ENCODE results near the gene SLC35B2. TPM values are rescaled to one million over a fixed set of nuclear protein-coding genes. Genes with fewer than 3 reads are reported as not detected.
A peak's percentile ranks its signal among the peaks of the same experiment; 100 is the strongest.

The SLC35B2 gene
- total RNA-seq, 1 donor from 2014 or later, result 23.8 TPM

DNA sequence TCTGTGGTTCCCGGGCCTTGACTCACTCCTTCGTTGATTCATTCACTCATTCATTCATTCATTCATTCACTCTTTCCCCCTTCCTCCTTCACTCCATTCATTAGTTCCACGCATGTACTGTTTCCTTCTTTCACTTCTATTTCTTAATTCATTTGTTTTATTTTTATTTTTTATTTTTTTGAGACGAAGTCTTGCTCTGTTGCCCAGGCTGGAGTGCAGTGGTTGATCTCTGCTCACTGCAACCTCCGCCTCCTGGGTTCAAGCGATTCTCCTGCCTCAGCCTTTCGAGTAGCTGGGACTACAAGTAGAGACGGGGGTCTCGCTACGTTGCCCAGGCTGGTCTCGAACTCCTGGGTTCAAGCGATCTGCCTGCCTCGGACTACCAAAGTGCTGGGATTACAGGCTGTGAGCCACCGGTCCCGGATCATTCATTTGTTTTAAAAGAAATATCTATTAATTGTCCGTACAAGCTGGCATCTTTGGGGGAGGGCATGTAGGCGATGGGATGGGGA lies 8.4 kb upstream of the SLC35B2 start:
- TF ChIP-seq, protein P1, sequence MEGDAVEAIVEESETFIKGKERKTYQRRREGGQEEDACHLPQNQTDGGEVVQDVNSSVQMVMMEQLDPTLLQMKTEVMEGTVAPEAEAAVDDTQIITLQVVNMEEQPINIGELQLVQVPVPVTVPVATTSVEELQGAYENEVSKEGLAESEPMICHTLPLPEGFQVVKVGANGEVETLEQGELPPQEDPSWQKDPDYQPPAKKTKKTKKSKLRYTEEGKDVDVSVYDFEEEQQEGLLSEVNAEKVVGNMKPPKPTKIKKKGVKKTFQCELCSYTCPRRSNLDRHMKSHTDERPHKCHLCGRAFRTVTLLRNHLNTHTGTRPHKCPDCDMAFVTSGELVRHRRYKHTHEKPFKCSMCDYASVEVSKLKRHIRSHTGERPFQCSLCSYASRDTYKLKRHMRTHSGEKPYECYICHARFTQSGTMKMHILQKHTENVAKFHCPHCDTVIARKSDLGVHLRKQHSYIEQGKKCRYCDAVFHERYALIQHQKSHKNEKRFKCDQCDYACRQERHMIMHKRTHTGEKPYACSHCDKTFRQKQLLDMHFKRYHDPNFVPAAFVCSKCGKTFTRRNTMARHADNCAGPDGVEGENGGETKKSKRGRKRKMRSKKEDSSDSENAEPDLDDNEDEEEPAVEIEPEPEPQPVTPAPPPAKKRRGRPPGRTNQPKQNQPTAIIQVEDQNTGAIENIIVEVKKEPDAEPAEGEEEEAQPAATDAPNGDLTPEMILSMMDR (IDR thresholded peaks at IDR 0.05), result no peak
- Histone ChIP-seq H3K9me3 (no peaks in the 10 kb centered on the region), H3K27me3 (ENCODE audit: low read depth) (peaks cover 15% of the 10 kb centered on the region), H3K36me3 (no peaks in the 10 kb centered on the region), H3K27ac (peak overlapping the region; percentile 85), H3K4me1 (peaks cover 35% of the 10 kb centered on the region), H3K4me3 (peak overlapping the region; percentile 87)
- intact Hi-C loops (cut with DNase I), result no loop called here
- ATAC-seq (no peak), DNase-seq (peak; percentile 38)

DNA sequence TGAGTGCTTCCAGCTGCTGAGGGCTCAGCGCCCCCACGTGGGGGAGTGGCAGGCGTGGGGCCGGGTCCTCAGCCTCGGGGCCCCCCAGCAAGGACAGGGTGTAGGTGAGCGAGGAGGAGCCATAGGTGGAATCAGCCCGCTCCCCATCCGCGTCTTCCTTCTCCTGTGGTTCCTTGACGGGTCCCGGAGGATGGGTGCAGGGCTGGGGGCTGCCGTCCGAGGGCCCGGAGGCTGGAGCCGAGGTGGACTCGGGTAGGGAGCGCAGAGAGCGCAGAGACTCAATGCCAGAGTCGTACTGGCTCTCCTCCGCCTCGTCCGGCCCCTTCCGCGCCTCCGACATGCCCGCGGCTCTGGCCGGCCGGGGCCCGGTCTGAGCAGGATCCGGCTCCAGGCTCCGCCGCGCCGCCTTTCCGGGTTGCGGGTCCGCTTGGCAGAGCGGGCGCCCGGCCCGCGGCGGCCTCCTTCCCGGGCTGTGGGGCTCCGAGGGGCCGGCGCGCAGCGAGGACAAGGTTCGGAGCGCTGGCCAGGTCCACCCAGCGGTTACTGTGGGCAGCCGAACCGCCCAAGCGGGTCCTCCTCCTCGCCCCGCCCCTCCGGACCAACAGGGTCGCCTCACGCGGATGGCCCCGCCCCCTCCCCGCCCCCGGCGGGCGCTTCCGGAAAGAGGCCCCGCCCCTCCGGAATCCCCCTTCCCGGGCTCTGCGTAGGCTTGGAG lies 7.8 kb upstream of the SLC35B2 start, which contains the start of gene NFKBIE:
Gene NFKBIE (minus strand): TSS at position 545 of the 715 bp plus-strand sequence. CDS start 205 bp downstream, at position 340.
- Histone ChIP-seq H3K9me3 (no peaks in the 10 kb centered on the region), H3K36me3 (peaks cover 3% of the 10 kb centered on the region), H3K4me1 (peaks cover 35% of the 10 kb centered on the region), H3K4me3 (peak within 1 kb of the TSS; percentile 87), H3K27ac (peak within 1 kb of the TSS; percentile 85), H3K27me3 (ENCODE audit: low read depth) (peaks cover 11% of the 10 kb centered on the region)
- DNase-seq, result peak; percentile 96
- intact Hi-C loops (cut with DNase I), result no loop called here
- peak; percentile 93 for ATAC-seq
- TF ChIP-seq, protein P1 (IDR thresholded peaks at IDR 0.05), result peak; percentile 16

DNA sequence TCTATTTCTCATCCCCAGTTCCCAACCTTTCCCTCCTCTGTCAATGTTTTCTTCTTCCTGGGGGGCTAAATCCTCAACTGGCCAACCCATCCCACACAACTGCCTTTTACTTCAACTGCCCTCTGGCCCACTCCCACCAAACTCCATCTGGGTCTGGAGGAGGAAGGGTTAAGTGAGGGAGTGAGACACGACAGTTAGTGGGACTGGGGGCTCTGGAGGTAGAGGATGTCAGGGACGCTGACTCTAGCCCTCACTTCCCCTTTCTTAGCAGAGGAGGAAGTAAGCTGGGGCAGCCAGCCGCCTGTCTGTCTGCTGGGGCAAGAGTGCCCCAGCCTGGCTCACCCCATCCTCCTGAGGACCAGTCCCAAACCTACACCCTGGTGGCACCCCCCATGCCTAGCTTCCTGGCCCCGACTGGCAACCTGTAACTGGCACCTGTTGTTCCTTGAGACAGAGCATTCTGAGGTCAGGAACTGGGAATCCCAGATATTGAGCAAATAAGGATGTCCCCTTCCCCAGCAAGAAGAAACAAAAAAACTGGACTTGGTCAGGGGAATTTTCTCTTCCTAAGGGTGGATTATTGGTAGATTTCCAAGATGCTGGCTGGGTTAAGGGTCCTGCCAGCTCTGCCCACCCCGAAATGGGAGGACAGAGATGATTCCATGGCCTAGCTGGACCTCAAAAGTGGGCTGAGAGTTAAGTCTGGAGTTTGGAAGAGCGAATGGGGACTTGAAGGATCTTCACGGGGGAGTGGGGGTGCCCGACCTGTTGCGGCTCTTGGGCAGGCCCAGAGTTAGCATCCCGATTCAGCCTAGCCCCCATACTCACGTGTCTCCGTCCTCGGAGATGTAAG lies 7.1 kb upstream of the SLC35B2 start:
- peak; percentile 81 for DNase-seq
- Histone ChIP-seq H3K27me3 (ENCODE audit: low read depth) (peaks cover 7% of the 10 kb centered on the region), H3K27ac (peak overlapping the region; percentile 85), H3K9me3 (no peaks in the 10 kb centered on the region), H3K36me3 (peaks cover 10% of the 10 kb centered on the region), H3K4me3 (peak overlapping the region; percentile 87), H3K4me1 (peaks cover 35% of the 10 kb centered on the region)
- ATAC-seq, result peak; percentile 50 to 53
- TF ChIP-seq, protein P1 (IDR thresholded peaks at IDR 0.05), result no peak
- intact Hi-C loops (cut with DNase I), result no loop called here

DNA sequence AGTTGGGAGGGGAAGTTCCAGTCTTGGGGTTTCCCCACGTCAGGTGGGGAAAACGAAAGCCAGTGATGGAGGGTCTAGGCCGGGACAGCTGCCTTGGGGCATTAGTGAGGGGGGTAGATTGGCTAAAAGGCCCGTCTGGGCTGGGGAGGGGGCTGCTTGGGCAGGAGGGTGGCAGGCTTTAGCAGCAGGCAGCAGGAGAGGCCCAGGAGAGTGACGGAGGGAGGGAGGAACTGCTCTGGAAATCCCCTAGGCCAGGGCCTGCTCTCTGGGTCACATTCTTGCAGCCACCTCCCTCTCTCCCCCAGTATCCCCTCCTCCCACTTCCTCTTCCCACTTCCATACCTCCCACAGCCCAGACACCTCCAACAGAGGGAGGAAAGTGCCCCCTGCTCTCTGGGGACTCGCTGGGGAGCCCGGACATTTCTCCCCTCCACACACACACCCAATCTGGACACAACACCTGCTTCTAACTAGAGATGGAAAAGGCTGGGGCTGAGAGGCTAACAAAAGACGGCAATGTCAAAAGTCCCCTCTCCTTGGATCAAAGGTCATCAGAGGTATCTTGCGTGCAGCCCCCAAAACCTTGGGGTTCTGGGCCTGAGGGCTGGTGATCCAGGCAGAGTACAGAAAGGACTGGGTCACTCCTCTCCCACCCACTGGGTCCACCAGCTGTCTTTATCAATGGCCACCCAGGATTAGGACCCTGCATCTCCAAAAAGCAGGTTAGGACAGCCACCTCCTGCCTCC lies 6.2 kb upstream of the SLC35B2 start:
- ATAC-seq (peak; percentile 15 to 45), DNase-seq (no peak)
- Histone ChIP-seq H3K27me3 (ENCODE audit: low read depth) (peaks cover 2% of the 10 kb centered on the region), H3K36me3 (peaks cover 19% of the 10 kb centered on the region), H3K9me3 (no peaks in the 10 kb centered on the region), H3K4me3 (peak overlapping the region; percentile 87), H3K4me1 (peaks cover 35% of the 10 kb centered on the region), H3K27ac (peak overlapping the region; percentile 37)
- TF ChIP-seq, protein P1 (IDR thresholded peaks at IDR 0.05), result no peak
- intact Hi-C loops (cut with DNase I), result no loop called here
